HG02938 (cell line): Measurements from ENCODE around the gene COX10.
A peak's percentile ranks its signal among the peaks of the same experiment; 100 is the strongest.
"Not testable (repeated sequence)": the region's sequence is repeated elsewhere in the genome, so short reads cannot be mapped to it uniquely, and the experiment has no call there.

Source experiments
- ATAC-seq: cut with Tn5 transposase; IDR thresholded peaks from one replicate; pipeline ENCODE4 v1.9.1; 2021; ENCODE audit warnings: mild to moderate bottlenecking, moderate library complexity; ENCODE audit not compliant: unreplicated experiment

Gene COX10

DNA sequence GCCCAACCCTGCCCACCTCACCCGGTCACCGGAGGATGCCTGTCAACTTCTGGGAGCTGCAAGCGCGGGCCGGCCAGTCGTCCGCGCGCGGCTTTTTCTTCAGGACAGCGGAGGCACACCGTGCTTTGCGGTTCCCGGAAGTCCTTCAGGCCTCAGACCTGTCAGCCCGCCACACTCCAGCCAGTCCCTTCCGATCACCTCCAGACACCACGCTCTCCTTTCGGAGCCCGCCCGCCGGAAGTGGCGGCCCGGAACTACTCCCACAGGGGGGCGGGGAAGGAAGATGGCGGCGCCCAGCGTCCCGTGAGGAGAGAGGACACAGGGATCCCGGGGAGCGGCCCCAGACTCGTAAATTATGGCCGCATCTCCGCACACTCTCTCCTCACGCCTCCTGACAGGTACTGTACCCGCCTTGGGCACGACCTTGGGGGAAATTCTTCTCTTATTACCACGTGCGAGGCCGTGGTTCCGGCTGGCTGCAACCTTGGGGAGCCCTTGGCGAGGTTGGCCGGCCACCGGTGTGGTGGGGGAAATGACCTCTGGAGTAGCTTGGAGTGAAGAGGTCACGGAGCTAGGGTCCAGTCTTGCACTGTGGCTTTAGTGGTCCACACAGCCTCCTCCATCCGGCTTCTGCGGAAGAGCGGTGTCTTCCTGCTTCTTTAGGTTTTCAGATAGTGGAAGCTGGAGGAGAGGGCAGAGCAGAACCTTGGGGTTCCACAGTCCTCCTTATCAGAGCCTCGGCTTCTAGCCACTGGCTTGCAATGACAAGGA, at the start of gene COX10:
TSS of gene COX10 (plus strand) at position 254 of the 771 bp plus-strand sequence. CDS start at position 356, 102 bp downstream.
- ATAC-seq = peak; percentile 98

DNA sequence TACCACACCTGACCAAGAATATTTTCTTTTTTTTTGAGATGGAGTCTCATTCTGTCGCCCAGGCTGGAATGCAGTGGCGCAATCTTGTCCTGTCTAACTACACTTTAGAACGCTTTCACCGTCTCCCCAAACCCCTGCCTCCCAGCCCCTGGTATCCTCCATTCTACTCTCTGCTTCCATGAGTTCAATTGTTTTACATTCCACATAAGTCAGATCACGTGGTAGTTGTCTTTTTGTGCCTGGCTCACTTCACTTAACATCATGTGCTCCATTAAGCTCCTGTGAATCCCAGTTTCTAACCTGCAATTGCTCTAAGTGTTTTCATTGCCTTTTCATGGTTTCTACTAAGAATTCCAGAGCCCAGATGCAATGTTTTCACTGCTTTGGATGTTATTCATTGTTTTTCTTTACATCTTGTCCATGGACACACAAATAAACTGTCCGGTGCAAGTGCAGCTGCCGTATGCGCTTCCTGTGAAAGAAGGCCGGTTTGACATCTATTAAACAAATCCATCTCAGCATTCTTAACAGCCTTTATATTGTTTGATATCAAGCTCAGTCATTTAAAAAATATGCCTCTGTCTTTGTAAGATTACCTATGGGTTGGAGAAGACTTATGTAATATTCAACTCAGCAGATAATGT, 47.5 kb upstream of the COX10 start:
- ATAC-seq = not testable (repeated sequence)

DNA sequence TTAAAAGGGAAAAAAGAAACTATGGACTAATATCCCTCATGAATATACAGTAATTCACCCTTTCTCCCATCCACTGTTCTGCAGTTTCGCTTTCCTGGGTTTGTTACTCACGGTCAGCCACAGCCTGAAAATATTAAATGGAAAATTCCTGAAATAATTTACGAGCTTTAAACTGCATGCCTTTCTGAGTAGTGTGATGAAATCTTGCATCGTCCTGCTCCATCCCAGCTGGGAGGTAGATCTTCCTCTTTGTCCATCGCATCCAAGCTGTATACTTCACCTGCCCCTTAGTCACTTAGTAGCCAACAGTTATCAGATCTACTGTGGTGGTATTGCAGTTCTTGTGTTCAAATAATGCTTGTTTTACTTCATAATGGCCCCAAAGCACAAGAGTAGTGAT, 39.5 kb upstream of the COX10 start:
- ATAC-seq = not testable (repeated sequence)

DNA sequence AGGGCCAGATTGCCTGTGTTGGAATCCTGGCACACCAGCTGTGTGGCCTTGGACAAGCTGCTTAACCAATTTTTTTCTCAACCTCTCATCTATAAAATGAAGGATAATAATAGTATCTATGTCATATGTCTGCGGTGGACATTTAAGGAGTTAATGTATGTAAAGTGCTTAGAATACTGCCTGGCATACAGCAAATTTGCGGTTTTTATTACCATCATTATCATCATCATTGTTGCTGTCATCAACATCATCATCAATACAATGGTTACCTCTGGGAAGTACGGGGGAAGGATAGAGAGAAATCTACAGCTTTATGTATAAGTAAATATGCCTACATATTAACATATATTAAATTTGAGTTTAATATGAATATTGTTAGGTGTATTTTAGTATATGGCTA, 37.1 kb upstream of the COX10 start:
- ATAC-seq = no peak

DNA sequence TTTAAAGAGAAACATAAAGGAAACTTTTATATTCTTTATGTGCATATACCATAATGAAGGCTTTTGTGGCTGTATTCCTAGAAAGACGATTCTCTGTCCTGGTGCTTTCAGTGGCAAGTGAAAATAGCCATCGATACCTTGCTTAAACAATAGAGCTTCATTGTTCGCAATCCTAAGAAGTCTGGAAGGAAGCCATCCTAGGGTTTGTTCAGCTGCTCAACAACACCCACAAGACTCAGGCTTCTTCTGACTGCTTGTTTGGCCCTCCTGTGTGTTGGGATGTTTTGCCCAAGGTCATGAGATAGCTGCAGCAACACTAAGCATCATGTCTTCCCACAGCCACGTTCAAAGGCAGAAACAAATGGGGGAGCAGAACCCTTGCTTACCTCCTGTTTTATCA, 36.1 kb upstream of the COX10 start:
- ATAC-seq = no peak

DNA sequence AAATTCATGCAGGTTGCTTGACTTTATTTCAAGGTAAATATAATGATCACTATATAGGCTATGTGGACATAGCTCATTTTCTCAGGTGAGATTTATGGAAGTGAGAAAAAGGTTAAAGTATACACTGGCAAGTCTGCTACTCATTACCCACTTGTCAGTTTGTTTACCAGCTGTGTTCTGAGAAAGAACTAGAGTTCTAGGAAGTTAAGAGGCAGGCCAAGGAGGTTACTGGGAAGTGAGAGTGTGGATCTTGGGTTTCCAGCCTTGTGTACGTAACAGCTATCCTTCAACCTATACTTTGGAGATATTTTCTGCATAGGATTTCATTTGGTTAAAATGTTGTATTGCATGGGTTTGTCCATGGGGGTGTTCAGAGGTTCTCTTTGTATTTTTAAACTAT, 31.9 kb upstream of the COX10 start:
- ATAC-seq = no peak

DNA sequence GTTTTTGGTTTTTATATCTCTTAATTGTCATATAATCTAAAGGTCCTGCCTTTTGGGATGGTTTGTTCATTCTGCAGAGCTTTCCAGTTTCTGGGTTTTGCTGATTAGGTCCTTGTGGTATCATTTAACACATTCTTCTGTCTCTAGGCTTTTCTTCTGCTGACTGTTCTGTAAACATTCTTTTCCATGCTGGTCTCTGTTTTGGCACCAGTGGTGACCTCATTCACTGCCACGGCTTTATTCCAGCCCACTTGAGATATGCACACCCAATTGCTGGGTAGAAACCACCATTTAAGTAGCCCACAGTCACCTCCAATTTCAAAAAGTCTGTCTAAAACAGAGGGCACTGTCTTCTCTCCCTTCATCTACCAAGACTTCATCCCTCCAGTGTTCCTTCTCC, 31.1 kb upstream of the COX10 start:
- no peak for ATAC-seq

DNA sequence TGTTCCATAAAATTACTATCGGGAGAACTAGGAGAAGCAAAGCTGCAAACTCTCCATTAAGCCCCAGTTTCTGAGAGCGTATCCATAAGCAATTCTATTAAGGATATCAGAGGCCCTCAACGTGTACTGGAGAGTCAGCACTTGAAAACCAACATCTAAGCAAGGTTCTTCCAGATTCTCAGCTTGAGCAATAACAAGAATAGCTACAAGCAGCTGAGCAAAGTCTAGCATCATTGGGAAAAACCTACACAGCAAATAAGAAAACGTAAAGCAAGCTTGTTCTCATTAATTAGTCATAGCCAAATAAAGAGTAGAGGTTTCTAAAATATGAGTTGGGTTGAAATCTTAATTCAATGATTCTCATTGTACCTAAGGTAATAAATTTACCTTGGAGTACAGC, 26.9 kb upstream of the COX10 start:
- no peak for ATAC-seq

DNA sequence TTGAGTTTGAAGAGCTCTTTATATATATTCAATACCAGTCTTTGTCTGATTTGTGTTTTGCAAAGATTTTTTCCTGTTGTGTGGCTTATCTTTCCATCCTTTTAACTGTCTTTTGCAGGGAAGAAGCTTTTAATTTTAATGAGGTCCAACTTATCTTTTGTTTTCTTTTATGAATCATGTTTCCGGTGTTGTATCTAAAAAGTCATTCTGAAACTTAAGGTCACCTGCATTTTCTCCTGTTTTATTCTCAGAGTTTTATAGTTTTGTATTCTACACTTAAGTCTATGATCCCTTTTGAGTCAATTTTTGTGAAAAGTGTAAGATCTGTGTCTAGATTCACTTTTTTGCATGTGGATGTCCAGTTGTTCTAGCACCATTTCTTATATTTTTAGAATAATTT, 24.6 kb upstream of the COX10 start:
- no peak for ATAC-seq

DNA sequence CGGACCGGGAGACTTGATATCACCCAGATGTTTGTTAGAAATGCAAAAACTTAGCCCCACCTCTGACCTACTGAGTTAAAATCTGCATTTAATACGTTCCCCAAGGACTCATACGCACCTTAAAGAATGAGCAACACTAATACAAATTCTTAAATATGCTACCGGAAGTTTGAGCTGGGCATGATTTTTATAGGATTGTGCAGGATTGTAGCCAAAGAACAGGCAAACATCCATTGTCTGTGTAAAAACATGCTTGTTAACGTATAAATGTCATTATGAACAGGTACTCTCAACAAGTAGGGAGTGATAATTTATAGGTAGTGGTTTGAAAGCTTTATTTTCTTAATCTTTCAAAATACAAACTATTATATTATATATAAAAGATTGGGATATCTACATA, 22.3 kb upstream of the COX10 start:
- no peak for ATAC-seq

DNA sequence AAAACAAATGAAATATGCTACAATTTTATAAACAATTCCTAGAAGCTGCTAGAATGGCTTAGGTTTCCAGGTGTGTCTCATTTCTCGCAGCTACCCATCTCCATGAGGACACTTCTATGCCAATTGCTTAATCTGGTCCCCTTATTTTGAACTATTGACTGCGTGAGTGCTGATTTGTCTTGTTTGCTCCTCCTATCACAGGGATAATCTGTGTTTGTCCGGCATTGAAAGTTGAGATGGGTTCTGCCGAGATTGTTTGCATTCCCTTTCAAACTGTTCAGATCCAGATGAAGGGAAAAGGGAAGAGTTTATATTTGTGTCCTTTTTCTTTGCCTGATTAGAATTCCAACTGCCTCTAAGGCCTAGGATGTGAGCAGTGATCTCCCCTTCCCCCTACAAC, 21.7 kb upstream of the COX10 start:
- no peak for ATAC-seq

DNA sequence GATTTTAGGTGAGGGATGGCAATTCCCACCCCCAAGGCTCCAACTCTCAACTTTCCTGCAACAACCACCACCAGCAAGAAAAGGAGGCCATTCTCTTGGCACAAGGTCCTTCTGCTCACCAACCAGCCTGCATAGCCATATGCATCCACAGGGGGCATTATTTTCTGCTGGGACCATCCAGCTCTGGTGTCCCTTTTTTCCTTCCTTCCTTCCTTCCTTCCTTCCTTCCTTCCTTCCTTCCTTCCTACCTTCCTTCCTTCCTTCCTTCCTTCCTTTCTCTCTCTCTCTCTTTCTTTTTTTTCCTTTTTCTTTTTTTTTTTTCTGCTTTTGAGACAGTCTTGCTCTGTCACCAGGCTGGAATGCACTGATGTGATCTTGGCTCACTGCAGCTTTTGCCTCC, 21.1 kb upstream of the COX10 start:
- no peak for ATAC-seq

DNA sequence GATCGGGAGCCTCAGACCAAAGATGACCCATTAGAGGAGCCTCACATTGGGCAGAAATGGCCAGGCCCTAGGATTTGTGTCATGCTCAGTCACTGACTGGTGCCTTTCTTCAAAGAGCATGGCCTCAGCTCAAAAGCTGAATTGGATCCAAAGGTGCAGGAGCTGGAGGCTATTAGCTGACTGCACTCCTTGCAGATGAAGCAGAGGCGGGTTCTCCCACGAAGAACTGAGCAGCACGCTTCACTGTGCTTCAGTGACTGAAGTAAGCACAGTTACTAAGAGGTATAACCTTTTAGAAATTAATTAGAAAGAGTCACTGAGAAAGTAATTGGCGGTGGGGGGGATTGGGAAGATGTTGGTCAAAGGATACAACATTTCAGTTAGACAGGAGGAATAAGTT, 18.7 kb upstream of the COX10 start:
- ATAC-seq = no peak

DNA sequence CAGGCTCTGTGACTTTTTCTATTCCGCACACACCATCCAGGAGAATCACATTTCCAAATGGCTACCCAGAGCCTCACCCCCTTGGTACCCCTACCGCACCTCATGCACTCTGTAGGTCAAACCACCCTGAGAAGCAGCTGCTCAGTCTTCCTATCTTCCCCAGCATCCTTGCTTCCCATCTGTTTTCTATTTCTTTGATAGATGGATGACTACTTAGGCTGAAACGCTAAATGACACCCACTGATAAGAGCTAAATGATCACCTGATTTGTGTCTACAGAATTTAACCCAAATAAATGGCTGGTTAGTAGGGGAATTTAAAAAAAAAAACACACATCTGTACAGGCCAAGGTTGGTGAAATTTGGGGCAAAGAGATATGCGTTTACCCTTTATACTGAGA, 17.6 kb upstream of the COX10 start:
- no peak for ATAC-seq

DNA sequence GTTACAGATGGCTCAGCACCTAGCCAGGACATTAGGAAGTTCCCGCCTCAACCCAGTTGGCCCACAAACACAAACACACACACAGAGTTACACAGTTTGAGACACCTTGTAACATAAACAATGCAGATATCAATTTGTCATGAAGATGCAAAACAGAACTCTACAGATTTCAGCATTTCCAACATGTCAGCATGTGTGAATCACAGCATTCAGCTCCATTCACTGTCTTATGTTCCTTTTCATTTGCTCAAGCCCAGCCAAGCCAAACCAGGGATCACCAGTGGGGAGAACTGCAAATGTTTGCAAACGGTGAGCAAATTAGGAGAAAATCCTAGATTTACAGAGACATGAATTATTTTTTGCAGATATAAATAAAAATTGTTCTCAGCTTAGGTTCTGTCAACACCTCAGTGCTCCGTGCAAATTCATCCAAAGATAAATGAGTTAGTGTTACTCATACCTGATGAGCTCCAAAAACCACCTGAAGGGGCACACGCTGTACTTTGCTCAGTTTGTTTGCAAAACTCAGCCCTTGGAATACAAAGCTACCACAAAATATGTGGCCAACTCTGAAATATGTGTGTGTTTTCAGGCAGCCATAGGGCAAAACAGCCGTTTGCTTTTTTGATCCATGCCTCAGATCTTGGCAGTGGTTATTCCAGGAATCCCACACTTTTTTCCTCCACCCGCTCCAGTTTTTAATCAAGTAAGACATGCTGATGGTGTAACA, 16.3 kb upstream of the COX10 start:
- no peak for ATAC-seq

DNA sequence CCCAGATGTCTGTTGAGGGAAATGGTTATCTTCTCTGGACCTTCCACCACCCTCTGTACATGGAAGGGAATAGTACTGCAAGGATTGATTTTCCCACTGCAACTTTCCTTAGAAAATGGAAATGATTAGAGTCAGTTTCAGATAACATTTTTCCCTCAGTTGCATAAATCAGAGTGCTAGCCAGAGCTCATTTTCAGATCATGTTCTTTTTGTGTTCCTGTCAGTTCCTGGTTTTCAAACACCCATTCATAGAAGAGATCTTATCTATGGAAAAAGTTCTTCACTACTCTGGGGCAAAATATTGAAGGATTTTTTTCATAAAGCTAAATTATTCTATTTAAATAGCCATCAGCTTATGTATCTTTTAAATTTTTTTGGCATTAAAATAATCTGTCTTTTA, 11.7 kb upstream of the COX10 start:
- no peak for ATAC-seq

DNA sequence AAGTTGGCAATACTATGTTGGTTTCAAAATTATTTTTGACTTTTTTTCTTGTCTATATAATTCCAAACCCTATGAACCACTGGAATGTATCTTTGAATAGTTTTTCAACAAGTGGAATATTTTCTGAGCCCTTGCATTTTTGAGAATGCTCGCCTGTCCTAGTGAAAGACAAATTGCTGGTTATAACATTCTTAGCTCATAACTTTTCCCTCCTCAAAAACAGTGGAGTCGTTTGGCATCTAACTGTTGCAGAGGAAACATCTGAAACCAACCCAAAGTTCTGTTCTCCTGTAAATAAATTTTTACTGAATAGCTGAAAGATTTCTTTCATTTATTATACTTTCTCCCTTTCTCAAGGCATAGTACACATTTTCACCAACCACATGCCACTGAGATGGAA, 11.3 kb upstream of the COX10 start:
- no peak for ATAC-seq

DNA sequence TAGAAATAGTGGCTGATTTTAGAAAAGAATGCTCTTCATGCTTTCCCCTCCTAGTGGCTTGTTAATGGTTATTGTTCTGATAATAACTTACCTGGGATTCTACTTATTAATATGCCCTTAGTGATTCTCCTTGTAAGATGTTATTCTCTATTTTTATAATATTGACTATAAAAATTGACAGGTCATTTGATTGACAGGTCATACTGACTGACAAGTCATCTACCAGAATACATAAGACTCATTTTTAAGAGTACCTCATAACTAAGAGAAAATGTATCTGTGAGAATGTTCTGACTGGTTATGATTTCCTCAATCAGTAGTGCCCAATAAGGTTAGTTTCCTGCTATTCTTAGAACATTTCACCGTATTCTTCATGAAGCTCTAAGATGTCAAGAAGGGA, 8.6 kb upstream of the COX10 start:
- no peak for ATAC-seq

DNA sequence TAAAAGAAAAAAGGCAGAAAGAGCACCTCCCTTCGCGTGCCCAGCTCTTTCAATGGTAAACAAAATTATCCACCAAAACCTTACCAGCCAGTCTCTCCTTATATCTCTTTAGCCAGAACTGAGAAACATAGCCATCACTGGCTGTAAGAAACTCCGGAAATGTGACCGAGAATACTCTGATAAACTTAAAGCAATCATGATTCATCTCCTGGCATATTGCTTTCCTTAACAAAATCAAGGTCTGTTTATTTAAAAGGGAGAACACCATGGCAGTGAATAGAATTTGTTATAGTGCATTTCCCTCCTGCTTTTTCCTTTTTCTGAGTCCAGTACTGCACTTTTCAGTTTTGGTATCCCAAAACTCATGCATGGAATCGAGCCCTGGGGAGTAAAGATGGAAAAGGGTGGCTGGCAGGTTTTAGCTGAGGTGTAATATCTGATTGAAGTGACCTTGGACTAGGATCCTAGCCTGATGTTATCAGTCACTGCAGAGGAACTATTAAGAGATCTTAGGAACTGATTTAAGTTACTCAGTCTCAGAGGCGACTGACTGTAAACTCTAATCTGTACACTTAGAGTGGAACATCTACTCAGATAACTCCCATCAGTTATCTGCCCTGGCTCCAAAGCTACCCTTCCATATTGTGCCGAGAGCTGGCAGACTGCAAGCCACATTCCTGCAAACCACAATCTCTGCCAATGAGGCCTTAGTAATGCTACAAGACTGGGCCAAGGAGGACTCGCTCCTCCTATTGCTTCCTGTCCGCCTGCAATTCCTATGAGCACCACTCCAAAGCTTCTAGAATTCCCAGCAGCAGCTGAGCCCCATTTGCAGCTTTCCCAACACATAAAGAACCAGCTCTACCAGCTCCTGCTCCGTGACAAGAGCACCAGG, 7.4 kb upstream of the COX10 start:
- ATAC-seq = no peak

DNA sequence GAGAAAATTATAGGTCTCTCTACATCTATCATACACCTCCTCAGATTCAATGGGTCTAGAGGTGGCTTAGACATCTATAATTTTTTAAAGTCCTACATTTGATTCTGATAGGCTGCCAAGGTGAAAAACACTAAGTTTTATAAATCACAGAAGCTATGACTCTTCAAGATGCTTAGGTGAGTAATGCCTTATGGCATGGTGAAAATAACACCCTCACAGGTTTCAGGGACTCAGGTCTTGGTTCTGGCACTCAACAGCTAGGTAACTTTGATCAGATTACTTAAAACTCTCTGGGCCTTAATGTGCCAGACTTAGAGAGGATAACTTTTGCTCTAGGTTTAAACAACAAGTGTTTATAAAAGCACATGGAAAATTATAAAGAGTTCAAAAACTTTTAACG, 2.0 kb upstream of the COX10 start:
- ATAC-seq = no peak
